ENCODE data around the gene ESPN.
A peak's percentile ranks its signal among the peaks of the same experiment; 100 is the strongest.

Gene ESPN

DNA sequence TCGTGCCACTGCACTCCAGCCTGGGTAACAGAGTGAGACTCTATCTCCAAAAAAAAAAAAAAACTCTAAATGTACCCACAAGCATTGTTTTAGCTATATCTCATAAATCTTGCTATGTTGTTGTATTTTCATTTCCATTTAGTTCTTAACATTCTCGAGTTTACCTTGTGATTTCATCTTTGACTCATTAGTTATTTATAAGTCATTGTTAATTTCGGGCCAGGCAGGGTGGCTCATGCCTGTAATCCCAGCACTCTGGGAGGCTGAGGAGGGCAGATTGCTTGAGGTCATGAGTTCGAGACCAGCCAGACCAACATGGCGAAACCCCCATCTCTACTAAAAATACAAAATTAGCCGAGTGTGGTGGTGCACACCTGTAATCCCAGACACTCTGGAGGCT is 16.6 kb upstream of the ESPN start:
- DNase-seq, result no peak

DNA sequence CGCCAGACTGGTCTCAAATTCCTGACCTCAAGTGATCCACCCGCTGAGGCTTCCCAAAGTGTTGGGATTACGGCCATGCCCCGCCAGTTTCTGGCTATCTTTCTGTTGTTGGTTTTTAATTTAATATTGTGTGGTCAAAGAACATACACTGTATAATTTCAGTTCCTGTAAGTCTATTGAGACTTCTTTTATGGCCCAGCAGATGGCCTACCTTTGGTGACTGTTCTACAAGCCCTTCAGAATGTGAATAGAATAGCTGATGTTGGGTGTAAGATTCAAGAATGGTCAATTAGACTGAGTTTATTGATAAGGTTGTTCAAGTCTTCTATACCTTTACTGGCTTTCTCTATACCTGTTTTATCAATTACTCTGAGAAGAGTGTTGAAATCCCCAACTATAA is 15.5 kb upstream of the ESPN start:
- DNase-seq, result no peak

- no peak for DNase-seq
Observed at GRCh38 chr1:6409733-6410132, 14.8 kb upstream of the ESPN start.

DNA sequence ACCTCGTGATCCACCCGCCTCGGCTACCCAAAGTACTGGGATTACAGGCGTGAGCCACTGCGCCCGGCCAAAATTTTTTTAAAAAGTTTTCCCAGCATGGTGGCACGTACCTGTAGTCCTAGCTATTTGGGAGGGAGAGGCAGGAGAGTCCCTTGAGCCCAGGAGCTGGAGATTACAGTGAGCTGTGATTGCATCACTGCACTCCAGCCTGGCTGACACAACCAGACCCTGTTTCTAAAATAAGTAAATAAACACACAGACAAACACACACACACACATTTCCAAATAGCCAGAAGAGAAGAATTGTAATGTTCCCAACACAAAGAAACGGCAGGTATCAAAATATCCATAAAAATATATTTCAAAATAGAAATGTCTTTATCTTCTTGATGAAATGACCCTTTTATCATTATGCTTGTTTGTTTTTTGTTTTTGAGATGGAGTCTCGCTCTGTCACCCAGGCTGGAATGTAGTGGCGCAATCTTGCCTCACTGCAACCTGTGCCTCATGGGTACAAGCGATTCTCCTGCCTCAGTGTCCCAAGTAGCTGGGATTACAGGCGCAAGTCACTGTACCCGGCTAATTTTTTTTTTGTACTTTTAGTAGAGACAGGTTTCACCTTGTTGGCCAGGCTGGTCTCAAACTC is 14.2 kb upstream of the ESPN start:
- no peak for DNase-seq

DNA sequence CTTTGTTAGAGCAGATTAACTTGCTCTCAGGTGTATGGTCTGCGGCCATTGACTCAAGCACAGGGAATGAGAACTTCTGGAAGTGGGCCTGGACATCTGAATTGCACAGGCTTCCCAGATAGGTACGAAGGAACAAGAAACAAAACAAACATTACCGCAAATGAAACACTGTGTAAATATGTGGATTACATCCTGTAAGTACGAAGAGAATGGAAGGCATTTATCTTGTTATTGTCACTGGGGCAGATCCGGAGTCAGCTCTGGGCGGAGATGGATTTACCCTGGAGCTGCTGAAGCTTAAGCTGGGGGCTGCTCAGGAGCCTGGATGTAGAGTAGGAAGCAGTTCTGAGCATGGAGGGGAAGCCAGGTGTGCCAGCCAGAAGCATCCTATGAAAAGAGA is 11.7 kb upstream of the ESPN start:
- no peak for DNase-seq

DNA sequence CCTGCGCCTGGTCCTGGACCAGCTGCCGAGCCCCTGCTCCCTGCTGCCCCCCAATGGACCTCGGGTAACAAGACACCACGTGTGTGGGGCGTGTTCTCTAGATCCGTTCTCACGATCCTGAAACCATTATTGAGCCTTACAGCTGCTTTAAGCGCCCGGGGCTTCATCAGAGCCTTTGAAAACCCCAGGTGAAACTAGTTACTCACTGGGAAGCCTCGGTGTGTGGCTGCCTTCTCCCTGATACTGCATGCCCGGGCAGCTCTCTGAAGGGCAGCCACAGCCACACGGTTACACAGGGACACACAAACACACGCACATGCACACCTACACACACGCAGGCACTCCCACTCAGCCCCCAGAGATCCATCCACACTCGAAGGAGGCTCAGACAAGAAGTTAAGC is 10.1 kb upstream of the ESPN start:
- DNase-seq, result peak in 8 of 56 donors; percentile 1 to 18 (median 8)

- no peak for DNase-seq
Observed at GRCh38 chr1:6414881-6415626, 9.5 kb upstream of the ESPN start.

DNA sequence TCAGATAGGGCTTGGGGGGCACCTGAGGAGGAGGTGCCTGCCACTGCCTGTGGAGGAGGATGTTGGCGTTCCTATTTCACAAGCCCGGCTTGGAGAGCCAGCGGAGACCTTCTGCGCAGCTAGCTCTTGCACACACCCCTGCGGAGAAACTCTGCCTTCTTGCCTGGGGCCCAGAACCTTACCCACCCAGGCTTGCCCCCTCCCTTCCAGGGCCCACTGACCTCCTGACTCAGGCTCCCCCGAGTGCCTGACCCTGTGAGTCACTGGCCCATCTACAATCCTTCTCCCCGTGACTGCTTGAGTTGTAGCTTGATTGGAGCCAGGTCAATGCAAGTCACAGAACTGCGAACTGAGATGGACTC is 8.3 kb upstream of the ESPN start:
- DNase-seq, result no peak

DNA sequence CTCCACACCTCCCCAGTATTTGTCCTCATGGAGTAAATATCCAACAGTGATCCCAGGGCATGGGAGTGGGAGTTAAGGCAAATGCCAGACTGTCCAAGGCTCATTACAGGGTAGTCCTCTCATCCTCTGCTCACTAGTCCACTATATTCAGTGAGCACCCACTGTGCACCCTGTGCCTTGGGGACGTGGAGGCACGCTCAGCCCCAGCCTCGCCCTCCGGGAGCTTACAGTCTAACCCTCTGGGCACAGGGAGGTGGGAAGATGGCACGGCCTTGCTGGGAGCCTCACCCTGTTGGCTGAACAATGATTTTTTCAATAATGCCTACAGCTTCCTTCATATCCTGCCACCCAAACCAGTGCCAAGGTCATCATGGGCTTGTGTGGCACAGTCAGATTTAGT is 7.7 kb upstream of the ESPN start:
- DNase-seq, result no peak

- DNase-seq, result no peak
Observed at GRCh38 chr1:6417961-6418667, 6.5 kb upstream of the ESPN start.

DNA sequence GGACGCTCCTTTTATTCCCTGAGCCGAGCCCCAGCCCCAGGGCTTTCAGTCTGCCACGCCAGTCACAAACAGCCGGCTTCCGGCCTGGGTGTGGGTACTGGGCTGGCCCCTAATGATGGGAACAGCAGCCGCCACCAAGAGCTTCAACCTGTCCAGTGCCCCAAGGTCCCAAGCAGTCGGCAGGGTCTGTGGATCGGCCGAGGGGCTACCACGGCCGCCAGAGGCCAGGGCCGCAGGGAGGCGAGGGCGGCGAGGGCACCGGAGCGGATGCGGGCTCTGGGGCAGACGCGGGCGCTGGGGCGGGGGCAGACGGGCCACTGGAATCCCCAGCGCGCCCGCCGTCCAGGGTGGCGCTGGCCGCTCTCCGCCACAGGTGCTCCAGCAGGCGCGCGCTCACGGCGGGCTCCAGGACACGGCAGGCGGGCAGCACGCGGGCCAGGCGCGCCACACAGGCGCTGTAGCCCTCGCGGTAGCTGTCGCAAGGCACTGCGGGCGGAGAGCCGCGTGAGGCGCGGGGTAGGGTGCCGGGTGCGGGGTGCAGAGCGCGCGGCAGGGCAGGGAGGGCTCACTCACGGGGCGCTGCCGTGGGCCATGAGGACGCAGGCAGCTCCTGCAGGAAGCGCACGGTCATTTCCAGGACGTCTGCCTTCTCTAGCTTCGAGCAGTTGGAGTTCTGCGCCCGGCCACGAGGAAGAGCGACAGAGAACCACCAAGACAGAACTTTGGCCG is 5.7 kb upstream of the ESPN start:
- no peak for DNase-seq

DNA sequence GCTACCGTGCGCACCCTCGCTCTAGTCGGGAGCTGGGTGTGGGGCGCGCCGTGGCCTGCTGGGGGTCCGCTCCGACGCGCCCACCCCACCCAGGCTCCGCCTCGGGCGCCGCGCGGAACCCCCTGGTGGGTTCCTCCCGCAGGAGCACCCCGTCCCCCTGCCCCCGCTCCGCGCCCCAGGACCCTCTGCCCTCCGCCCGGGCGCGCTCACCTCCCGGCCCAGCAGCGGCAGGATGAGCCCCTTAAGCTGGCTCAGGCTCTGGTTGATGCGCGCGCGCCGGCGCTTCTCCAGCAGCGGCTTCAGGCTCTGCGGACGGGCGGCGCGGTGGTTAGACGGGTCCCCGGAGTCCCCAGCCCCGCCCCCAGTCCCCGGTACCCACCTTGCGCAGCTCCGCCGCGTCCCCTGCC is 5.2 kb upstream of the ESPN start:
- DNase-seq, result no peak

- peak in 1 of 56 donors; percentile 4 for DNase-seq
Observed at GRCh38 chr1:6419804-6420453, 4.6 kb upstream of the ESPN start, which contains the start of gene HES2. Gene HES2 (minus strand): TSS chr1:6419919. CDS start chr1:6419820, 99 bp downstream.

- DNase-seq, result no peak
Observed at GRCh38 chr1:6420454-6421042, 4.0 kb upstream of the ESPN start.

DNA sequence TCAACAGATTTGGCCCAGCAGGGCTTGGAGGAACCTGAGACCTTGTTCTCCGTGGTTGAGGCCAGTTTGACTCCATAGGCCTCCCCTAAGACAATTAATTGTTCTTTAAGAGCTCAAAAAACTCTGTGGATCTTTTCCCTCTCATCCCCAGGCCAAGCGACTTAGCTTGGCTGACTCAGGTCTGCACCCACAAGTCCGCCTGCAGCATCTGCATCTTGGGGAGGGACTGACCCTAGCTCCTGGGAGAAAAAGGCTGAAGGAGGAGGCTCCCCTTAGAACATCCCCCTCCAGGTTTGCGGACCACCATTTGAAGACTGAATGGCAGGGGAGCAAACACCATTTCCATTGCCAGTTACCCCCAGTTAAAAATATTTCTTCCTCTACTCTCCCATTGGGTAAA is 3.3 kb upstream of the ESPN start:
- DNase-seq, result no peak

GRCh38 chr1:6423321-6423999 is 1.1 kb upstream of the ESPN start:
- DNase-seq, result peak in 2 of 56 donors; percentile 8 to 12

DNA sequence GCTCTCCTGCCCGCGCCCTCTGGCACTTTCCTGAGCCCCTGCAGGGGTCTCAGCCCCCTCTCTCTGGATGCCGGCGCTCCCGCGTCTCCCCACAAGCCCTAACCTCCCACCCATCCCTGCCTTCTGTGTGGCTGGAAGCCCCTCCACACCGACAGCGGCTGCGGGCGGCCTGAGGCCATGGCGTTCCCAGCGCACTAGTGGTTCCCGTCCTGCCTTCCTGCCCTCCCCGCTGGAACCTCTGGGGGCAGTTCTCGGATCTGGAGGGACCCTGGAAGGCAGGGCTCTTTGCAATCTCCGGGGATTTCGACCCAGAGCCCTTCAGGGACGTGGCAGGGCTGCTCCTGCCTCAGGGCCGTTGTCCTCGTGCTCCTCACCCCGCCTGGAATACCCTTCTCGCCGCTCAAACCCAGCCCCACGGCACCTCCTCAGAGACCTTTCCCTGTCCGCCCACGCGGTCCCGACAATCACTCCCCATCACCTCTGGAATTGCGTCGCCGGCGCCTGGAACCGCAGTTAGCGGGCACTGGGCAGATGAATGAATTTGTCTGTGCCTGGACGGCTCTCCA is 493 bp upstream of the ESPN start:
- DNase-seq, result no peak

DNA sequence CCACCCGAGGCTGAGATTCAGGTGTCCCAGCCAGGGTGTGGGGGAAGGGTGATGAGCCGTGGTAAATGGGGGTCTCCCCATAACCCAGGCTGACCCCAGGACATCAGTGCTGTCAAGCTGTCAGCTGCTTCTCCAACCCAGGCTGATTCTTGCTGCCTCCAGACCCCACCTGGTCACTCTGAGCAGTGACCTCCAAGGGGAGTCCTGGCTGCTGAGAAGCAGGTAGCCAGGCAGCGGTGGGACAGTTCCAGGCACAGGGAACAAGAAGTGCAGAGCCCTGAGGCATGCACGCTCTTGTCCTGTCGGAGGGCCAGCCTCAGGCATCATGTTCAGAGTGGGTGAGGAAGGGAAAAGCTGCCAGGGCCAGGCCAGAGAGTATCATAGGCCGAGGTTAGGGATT is 1.1 kb downstream of the ESPN start:
- no peak for DNase-seq

- no peak for DNase-seq
Observed at GRCh38 chr1:6426277-6426971, 1.8 kb downstream of the ESPN start.

All from amygdala (tissue), 56 donors.